ENCODE measurements around the gene WNT7A. TPM values are rescaled to one million over a fixed set of nuclear protein-coding genes. Genes with fewer than 3 reads are reported as not detected.

Gene WNT7A
- total and polyA plus RNA-seq, 2 donors (not counting 1 experiment from before 2014, with no cell fraction given) = not detected

DNA sequence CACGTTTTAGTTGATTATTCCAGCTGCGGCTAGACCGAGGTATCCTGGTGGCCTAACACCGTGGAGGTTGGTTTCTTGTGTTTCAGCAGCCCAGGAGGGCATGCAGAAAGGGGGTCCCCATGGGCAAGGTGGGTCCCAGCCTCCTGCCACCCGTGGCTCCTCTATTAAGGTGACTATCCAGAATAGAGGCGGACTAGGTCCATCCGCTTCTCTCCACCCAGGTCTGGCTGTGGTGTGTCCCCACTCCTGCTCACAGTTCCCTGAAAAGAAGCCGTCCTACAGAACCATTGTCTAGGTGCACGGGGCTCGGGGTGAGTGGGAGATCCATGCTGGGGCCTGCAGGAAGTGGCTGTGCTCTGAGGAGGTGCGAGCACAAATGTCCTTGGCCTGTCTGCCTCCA lies 81.5 kb downstream of the WNT7A start:
- Mint-ChIP-seq H3K4me1 (no peaks in the 10 kb centered on the region), H3K27ac (no peak overlapping the region), H3K27me3 (peaks cover 16% of the 10 kb centered on the region), H3K9me3 (ENCODE audit: insufficient read depth) (no peaks in the 10 kb centered on the region), H3K4me3 (no peak overlapping the region)
- ChIA-PET POLR2A (no interaction called here), CTCF (no interaction called here)
- H3K4me3 ChIP-seq (ENCODE audit: control extremely low read depth in 1 of 5, extremely low read depth in 1 of 5, insufficient read depth in 1 of 5, low read depth in 2 of 5, low read length in 4 of 5) = no peak overlapping the region
- H3K4me2 ChIP-seq (replicated peaks; ENCODE audit: low read depth, low read length, poor library complexity, severe bottlenecking) = no peak overlapping the region
- no peak for ATAC-seq (ENCODE audit: low read depth)
- peaks cover 0 to 4% (median 0%) of the 10 kb centered on the region in 4 experiments for H3K27me3 ChIP-seq (replicated peaks in 1 of 4; ENCODE audit: control extremely low read depth in 1 of 4, control insufficient read depth in 3 of 4, insufficient read depth in 4 of 4, low read length in 3 of 4)
- no peak overlapping the region for H3K27ac ChIP-seq (ENCODE audit: low read length in 2 of 2)
- H3K9ac ChIP-seq (ENCODE audit: low read length) = no peak overlapping the region
- no peak for DNase-seq
- intact Hi-C loops (cut with micrococcal nuclease) = no loop called here
- no peak for TF ChIP-seq EZH2 (IDR thresholded peaks at IDR 0.05; ENCODE audit: borderline replicate concordance, insufficient read depth, low read depth, low read length, poor library complexity, severe bottlenecking)
- TF ChIP-seq, protein P1, sequence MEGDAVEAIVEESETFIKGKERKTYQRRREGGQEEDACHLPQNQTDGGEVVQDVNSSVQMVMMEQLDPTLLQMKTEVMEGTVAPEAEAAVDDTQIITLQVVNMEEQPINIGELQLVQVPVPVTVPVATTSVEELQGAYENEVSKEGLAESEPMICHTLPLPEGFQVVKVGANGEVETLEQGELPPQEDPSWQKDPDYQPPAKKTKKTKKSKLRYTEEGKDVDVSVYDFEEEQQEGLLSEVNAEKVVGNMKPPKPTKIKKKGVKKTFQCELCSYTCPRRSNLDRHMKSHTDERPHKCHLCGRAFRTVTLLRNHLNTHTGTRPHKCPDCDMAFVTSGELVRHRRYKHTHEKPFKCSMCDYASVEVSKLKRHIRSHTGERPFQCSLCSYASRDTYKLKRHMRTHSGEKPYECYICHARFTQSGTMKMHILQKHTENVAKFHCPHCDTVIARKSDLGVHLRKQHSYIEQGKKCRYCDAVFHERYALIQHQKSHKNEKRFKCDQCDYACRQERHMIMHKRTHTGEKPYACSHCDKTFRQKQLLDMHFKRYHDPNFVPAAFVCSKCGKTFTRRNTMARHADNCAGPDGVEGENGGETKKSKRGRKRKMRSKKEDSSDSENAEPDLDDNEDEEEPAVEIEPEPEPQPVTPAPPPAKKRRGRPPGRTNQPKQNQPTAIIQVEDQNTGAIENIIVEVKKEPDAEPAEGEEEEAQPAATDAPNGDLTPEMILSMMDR (IDR thresholded peaks at IDR 0.05) = no peak
- no peaks in the 10 kb centered on the region for H3K79me2 ChIP-seq (ENCODE audit: control insufficient read depth, insufficient read depth, low read length)
- no peaks in the 10 kb centered on the region for H3K36me3 ChIP-seq (replicated peaks in 1 of 2; ENCODE audit: control extremely low read depth in 1 of 2, control insufficient read depth in 1 of 2, extremely low read depth in 1 of 2, insufficient read depth in 2 of 2, low read length in 1 of 2)
- H2AFZ ChIP-seq (ENCODE audit: insufficient read depth, low read depth, low read length, poor library complexity, severe bottlenecking) = no peak overlapping the region
- peaks cover 0 to 10% (median 0%) of the 10 kb centered on the region in 3 donors for H3K9me3 ChIP-seq (ENCODE audit: control extremely low read depth in 1 of 3, control insufficient read depth in 2 of 3, insufficient read depth in 1 of 3, low read length in 2 of 3)
- WGBS (ENCODE audit: insufficient coverage) = 94% methylated on average over 11 of the region's 11 CpGs
- no peaks in the 10 kb centered on the region for H4K20me1 ChIP-seq (ENCODE audit: control insufficient read depth, insufficient read depth, low read length, poor library complexity, severe bottlenecking)
- no peaks in the 10 kb centered on the region for H3K4me1 ChIP-seq (ENCODE audit: control insufficient read depth in 2 of 2, insufficient read depth in 2 of 2, low read length in 2 of 2)

DNA sequence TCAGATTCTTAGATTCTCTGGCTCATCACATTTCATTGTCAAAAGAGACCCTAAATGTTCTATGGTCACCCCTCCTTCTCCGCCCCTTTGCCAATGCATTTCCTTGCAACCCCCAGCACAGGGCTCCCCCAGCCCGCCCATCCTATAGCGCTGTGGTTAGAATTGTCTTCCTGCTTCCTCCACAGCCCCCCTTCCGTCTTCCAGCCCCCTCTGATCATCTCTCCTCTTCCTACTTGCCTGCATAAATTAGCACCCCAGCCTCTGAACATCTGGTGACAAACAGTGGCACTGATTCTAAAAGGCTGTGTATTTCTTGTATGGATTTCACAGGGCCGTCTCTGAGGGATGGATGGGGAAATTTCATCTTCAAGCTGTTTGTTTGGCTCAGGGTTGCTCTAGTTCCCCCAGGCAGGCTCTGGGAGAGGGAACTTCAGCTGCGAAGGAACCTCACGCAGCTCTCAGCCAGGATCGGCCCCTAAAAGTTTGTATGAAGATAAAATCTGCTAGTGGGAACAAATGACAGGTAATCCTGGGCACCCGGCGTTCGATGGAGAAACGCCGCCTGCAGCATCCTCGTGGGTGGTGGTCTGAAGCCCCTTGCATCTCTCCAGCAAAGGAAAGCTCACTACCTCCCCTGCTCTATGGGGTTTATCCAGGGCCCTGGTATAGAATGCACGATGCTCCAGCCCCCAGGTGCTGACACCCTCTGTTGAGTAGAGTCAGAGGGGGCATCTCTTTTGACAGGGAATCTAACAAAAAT lies 83.0 kb downstream of the WNT7A start:
- intact Hi-C loops (cut with micrococcal nuclease) = no loop called here
- Histone ChIP-seq H3K27me3 (replicated peaks in 1 of 4; ENCODE audit: control extremely low read depth in 1 of 4, control insufficient read depth in 3 of 4, insufficient read depth in 4 of 4, low read length in 3 of 4) (peaks cover 0 to 4% (median 0%) of the 10 kb centered on the region in 4 experiments), H2AFZ (ENCODE audit: insufficient read depth, low read depth, low read length, poor library complexity, severe bottlenecking) (no peak overlapping the region), H3K4me1 (ENCODE audit: control insufficient read depth in 2 of 2, insufficient read depth in 2 of 2, low read length in 2 of 2) (no peaks in the 10 kb centered on the region), H3K27ac (ENCODE audit: low read length in 2 of 2) (no peak overlapping the region), H3K9ac (ENCODE audit: low read length) (no peak overlapping the region), H3K9me3 (ENCODE audit: control extremely low read depth in 1 of 3, control insufficient read depth in 2 of 3, insufficient read depth in 1 of 3, low read length in 2 of 3) (peaks cover 0 to 8% (median 0%) of the 10 kb centered on the region in 3 donors), H3K79me2 (ENCODE audit: control insufficient read depth, insufficient read depth, low read length) (no peaks in the 10 kb centered on the region), H3K4me3 (ENCODE audit: control extremely low read depth in 1 of 5, extremely low read depth in 1 of 5, insufficient read depth in 1 of 5, low read depth in 2 of 5, low read length in 4 of 5) (no peak overlapping the region), H4K20me1 (ENCODE audit: control insufficient read depth, insufficient read depth, low read length, poor library complexity, severe bottlenecking) (no peaks in the 10 kb centered on the region), H3K36me3 (replicated peaks in 1 of 2; ENCODE audit: control extremely low read depth in 1 of 2, control insufficient read depth in 1 of 2, extremely low read depth in 1 of 2, insufficient read depth in 2 of 2, low read length in 1 of 2) (no peaks in the 10 kb centered on the region), H3K4me2 (replicated peaks; ENCODE audit: low read depth, low read length, poor library complexity, severe bottlenecking) (no peak overlapping the region)
- TF ChIP-seq, protein P1 (IDR thresholded peaks at IDR 0.05) = no peak
- TF ChIP-seq EZH2 (IDR thresholded peaks at IDR 0.05; ENCODE audit: borderline replicate concordance, insufficient read depth, low read depth, low read length, poor library complexity, severe bottlenecking) = no peak
- DNase-seq (no peak), ATAC-seq (ENCODE audit: low read depth) (no peak)
- H3K9me3 Mint-ChIP-seq (ENCODE audit: insufficient read depth) = no peaks in the 10 kb centered on the region
- H3K27ac Mint-ChIP-seq = no peak overlapping the region
- 35% methylated on average over 14 of the region's 15 CpGs for WGBS (ENCODE audit: insufficient coverage)
- H3K27me3 Mint-ChIP-seq = peaks cover 18% of the 10 kb centered on the region
- no peaks in the 10 kb centered on the region for H3K4me1 Mint-ChIP-seq
- ChIA-PET CTCF (no interaction called here), POLR2A (no interaction called here)
- no peak overlapping the region for H3K4me3 Mint-ChIP-seq

Data from B cell (primary cell).